ENCODE data around the gene GPSM3. TPM values are rescaled to one million over a fixed set of nuclear protein-coding genes. Genes with fewer than 3 reads are reported as not detected.

GPSM3 gene
- total RNA-seq, 1 donor from 2014 or later, result 0.79 TPM

GRCh38 chr6:32202186-32202585 lies 9.7 kb upstream of the GPSM3 start:
- FAIRE-seq (no peak), DNase-seq (ENCODE audit: low read depth) (no peak)
- TF ChIP-seq CTCF (IDR thresholded peaks at IDR 0.05; ENCODE audit: insufficient read depth, low read length, severe bottlenecking), result no peak
- Histone ChIP-seq H3K27me3 (ENCODE audit: control insufficient read depth, insufficient read depth, low read length) (no peaks in the 10 kb centered on the region), H3K4me3 (ENCODE audit: low read depth, low read length) (no peak overlapping the region), H3K36me3 (ENCODE audit: control insufficient read depth, insufficient read depth, low read length) (no peaks in the 10 kb centered on the region)

- FAIRE-seq, result no peak
- TF ChIP-seq CTCF (IDR thresholded peaks at IDR 0.05; ENCODE audit: insufficient read depth, low read length, severe bottlenecking), result no peak
Measured at GRCh38 chr6:32200711-32201475, 8.4 kb upstream of the GPSM3 start.

GRCh38 chr6:32198866-32199265 lies 6.4 kb upstream of the GPSM3 start:
- no peak for FAIRE-seq

More at GRCh38 chr6:32200711-32201475, 8.4 kb upstream of the GPSM3 start:
- no peaks in the 10 kb centered on the region for H3K36me3 ChIP-seq (ENCODE audit: control insufficient read depth, insufficient read depth, low read length)
- DNase-seq (ENCODE audit: low read depth), result no peak
- H3K27me3 ChIP-seq (ENCODE audit: control insufficient read depth, insufficient read depth, low read length), result no peaks in the 10 kb centered on the region
- H3K4me3 ChIP-seq (ENCODE audit: low read depth, low read length), result no peak overlapping the region

GRCh38 chr6:32198345-32198696 lies 5.9 kb upstream of the GPSM3 start:
- FAIRE-seq, result no peak
- TF ChIP-seq CTCF (IDR thresholded peaks at IDR 0.05; ENCODE audit: insufficient read depth, low read length, severe bottlenecking), result no peak

More at GRCh38 chr6:32198866-32199265, 6.4 kb upstream of the GPSM3 start:
- no peak for TF ChIP-seq CTCF (IDR thresholded peaks at IDR 0.05; ENCODE audit: insufficient read depth, low read length, severe bottlenecking)
- Histone ChIP-seq H3K4me3 (ENCODE audit: low read depth, low read length) (no peak overlapping the region), H3K36me3 (ENCODE audit: control insufficient read depth, insufficient read depth, low read length) (no peaks in the 10 kb centered on the region), H3K27me3 (ENCODE audit: control insufficient read depth, insufficient read depth, low read length) (no peaks in the 10 kb centered on the region)
- DNase-seq (ENCODE audit: low read depth), result no peak

GRCh38 chr6:32196682-32197616 lies 4.5 kb upstream of the GPSM3 start:
- H3K4me3 ChIP-seq (ENCODE audit: low read depth, low read length), result peak overlapping the region; percentile 54
- DNase-seq (ENCODE audit: low read depth) (no peak), FAIRE-seq (no peak)
- H3K27me3 ChIP-seq (ENCODE audit: control insufficient read depth, insufficient read depth, low read length), result no peaks in the 10 kb centered on the region
- TF ChIP-seq CTCF (IDR thresholded peaks at IDR 0.05; ENCODE audit: insufficient read depth, low read length, severe bottlenecking), result no peak
- no peaks in the 10 kb centered on the region for H3K36me3 ChIP-seq (ENCODE audit: control insufficient read depth, insufficient read depth, low read length)

More at GRCh38 chr6:32198345-32198696, 5.9 kb upstream of the GPSM3 start:
- DNase-seq (ENCODE audit: low read depth), result no peak
- H3K36me3 ChIP-seq (ENCODE audit: control insufficient read depth, insufficient read depth, low read length), result no peaks in the 10 kb centered on the region
- H3K27me3 ChIP-seq (ENCODE audit: control insufficient read depth, insufficient read depth, low read length), result no peaks in the 10 kb centered on the region
- H3K4me3 ChIP-seq (ENCODE audit: low read depth, low read length), result no peak overlapping the region
